HepG2 (cell line): ENCODE results near the gene ZXDC. TPM values are rescaled to one million over a fixed set of nuclear protein-coding genes. Genes with fewer than 3 reads are reported as not detected.

Source experiments
- ATAC-seq: fragments of 200-7000 bp; cut with Tn5 transposase; 3 replicates; pipeline ENCODE4 v1.9.1; 2020; ENCODE audit warnings: mild to moderate bottlenecking, moderate library complexity
- BruUV-seq: library from RNA; stranded (reverse); fragments of 400-500 nt; replicated peaks from 2 replicates; lab custom pipeline; 2021; lab: Mats Ljungman, UMichigan
- CTCF ChIA-PET: fragments of 300-600 bp; formaldehyde crosslinking; extraction: SDS; loops from one replicate; lab custom pipeline; 2021; ENCODE audit warnings: low total read pairs, inconsistent platforms, low intra/inter-chr PET ratio; lab: Yijun Ruan, JAX
- POLR2A ChIA-PET: fragments of 350-600 bp; sonication (Branson Sonifier 250); formaldehyde crosslinking; loops from one replicate; lab custom pipeline; 2020; ENCODE audit warnings: antibody characterized with exemption, inconsistent platforms; lab: Yijun Ruan, JAX
- DNase-seq: peaks from one replicate; pipeline ENCODE4 v3.0.0-alpha.2; 2015; ENCODE audit warnings: low spot score
- FAIRE-seq: peaks from 3 replicates; lab custom pipeline; 2011; peaks lifted over from hg19 to GRCh38; lab: Jason Lieb, UNC
- H2AFZ ChIP-seq: one replicate; pipeline ENCODE4 v1.6.1; 2011; ENCODE audit warnings: low read length, inconsistent platforms
- H3K27ac ChIP-seq: fragments of 300-600 bp; 3 replicates; pipeline ENCODE4 v1.8.0; 2011; ENCODE audit warnings: mixed run types, mild to moderate bottlenecking, mixed read lengths, low read length, inconsistent platforms; ENCODE audit not compliant: insufficient read depth; ENCODE audit errors: extremely low read length
- H3K27me3 ChIP-seq, 2 experiments: fragments of 200-600 bp in 1 of 2; 2 replicates in 1 of 2; 3 replicates in 1 of 2; pipeline versions ENCODE4 v1.6.0 to v1.8.0; 2011; ENCODE audit warnings: low read length in 2 of 2, mild to moderate bottlenecking in 2 of 2, moderate library complexity in 2 of 2, inconsistent platforms in 1 of 2; ENCODE audit not compliant: insufficient read depth in 2 of 2, control insufficient read depth in 1 of 2
- H3K36me3 ChIP-seq, 2 experiments: fragments of 200-600 bp in 1 of 2; replicated peaks in 1 of 2; 2 replicates in 1 of 2; 3 replicates in 1 of 2; pipeline versions ENCODE4 v1.5.1 to v1.8.0; 2011; ENCODE audit warnings: low read length in 2 of 2, inconsistent platforms in 1 of 2; ENCODE audit not compliant: insufficient read depth in 2 of 2, control insufficient read depth in 1 of 2
- H3K4me1 ChIP-seq: 2 replicates; pipeline ENCODE4 v1.5.1; 2012; ENCODE audit warnings: low read length, inconsistent platforms; ENCODE audit not compliant: insufficient read depth
- H3K4me2 ChIP-seq: 2 replicates; pipeline ENCODE4 v1.6.0; 2011; ENCODE audit warnings: low read depth, low read length, inconsistent platforms
- H3K4me3 ChIP-seq, 3 experiments: fragments of 200-600 bp in 1 of 3; sonication (generic), shearing (Covaris generic) in 1 of 3; replicated peaks in 1 of 3; 2 replicates each; pipeline ENCODE4 v1.5.1; 2011 to 2016; ENCODE audit warnings: low read length in 3 of 3, inconsistent platforms in 2 of 3, low read depth in 2 of 3, mild to moderate bottlenecking in 2 of 3, control low read depth in 1 of 3, mixed read lengths in 1 of 3; ENCODE audit not compliant: insufficient read depth in 1 of 3
- H3K79me2 ChIP-seq: one replicate; pipeline ENCODE4 v1.6.1; 2011; ENCODE audit warnings: low read length, inconsistent platforms; ENCODE audit not compliant: insufficient read depth
- H3K9ac ChIP-seq: 2 replicates; pipeline ENCODE4 v1.6.0; 2011; ENCODE audit warnings: mild to moderate bottlenecking, low read depth, low read length, inconsistent platforms; ENCODE audit not compliant: insufficient read depth
- H3K9me3 ChIP-seq: 2 replicates; pipeline ENCODE4 v1.5.1; 2012; ENCODE audit warnings: mild to moderate bottlenecking, low read length
- H4K20me1 ChIP-seq: 2 replicates; pipeline ENCODE4 v1.6.0; 2011; ENCODE audit warnings: inconsistent platforms, mild to moderate bottlenecking, low read length, moderate library complexity; ENCODE audit not compliant: insufficient read depth
- AFF4 ChIP-seq: sonication (generic); formaldehyde crosslinking; IDR thresholded peaks from 2 replicates; pipeline ENCODE4 v1.4.0; 2020; ENCODE audit warnings: missing genetic modification reagents
- FOXP4 ChIP-seq: sonication (generic); formaldehyde crosslinking; IDR thresholded peaks from 2 replicates; pipeline ENCODE4 v1.4.0; 2020; ENCODE audit warnings: missing genetic modification reagents
- JUNB ChIP-seq: sonication (generic); formaldehyde crosslinking; IDR thresholded peaks from 2 replicates; pipeline ENCODE4 v1.8.0; 2022; ENCODE audit warnings: missing genetic modification reagents, mild to moderate bottlenecking, borderline replicate concordance
- NR2C2 ChIP-seq: sonication (generic); formaldehyde crosslinking; IDR thresholded peaks from 2 replicates; pipeline ENCODE4 v1.4.0; 2020; ENCODE audit warnings: missing genetic modification reagents, mild to moderate bottlenecking, moderate library complexity, borderline replicate concordance
- STAT6 ChIP-seq: sonication (generic); formaldehyde crosslinking; IDR thresholded peaks from 2 replicates; pipeline ENCODE4 v1.4.0; 2020; ENCODE audit warnings: missing genetic modification reagents, mild to moderate bottlenecking, borderline replicate concordance
- ZBED4 ChIP-seq: sonication (generic); formaldehyde crosslinking; IDR thresholded peaks from 2 replicates; pipeline ENCODE4 v1.4.0; 2020; ENCODE audit warnings: missing genetic modification reagents, borderline replicate concordance
- ZNF709 ChIP-seq: sonication (generic); formaldehyde crosslinking; IDR thresholded peaks from 2 replicates; pipeline ENCODE4 v1.5.0; 2020; ENCODE audit warnings: mild to moderate bottlenecking, missing genetic modification reagents
- ZNF710 ChIP-seq: sonication (generic); formaldehyde crosslinking; IDR thresholded peaks from 2 replicates; pipeline ENCODE4 v1.5.0; 2020; ENCODE audit warnings: mild to moderate bottlenecking, missing genetic modification reagents, borderline replicate concordance
- WGBS: methylation state at CpG from one replicate; pipeline ENCODE4 v1.1.6; 2017; ENCODE audit warnings: low lambda C conversion rate; 5-methylcytosine and 5-hydroxymethylcytosine counted together
- in situ Hi-C: cut with HindIII; loops from 2 replicates; pipeline ENCODE4 v1.10.0; 2017; ENCODE audit warnings: low pct_unique_long_range_greater_than_20kb; ENCODE audit not compliant: extremely low pct_ligation_motif_present
- intact Hi-C: fragments of 100-400 bp; cut with micrococcal nuclease; formaldehyde crosslinking; loops from one replicate; pipeline ENCODE4 v1.10.0; 2022; ENCODE audit not compliant: unreplicated experiment
- polyA plus RNA-seq, 8 experiments: library from polyadenylated mRNA; depleted of rRNA in 3 of 8; stranded (reverse) in 7 of 8; unstranded in 1 of 8; fragments of >200 nt; fragmentation: Illumina TruSeq in 4 of 8; extraction: Trizol in 4 of 8; gene quantifications; 2 replicates each; pipeline versions ENCODE4 v1.2.1 to v1.2.3, GENCODE V29; 2011 to 2016; ENCODE audit warnings: low read depth in 4 of 8, missing spikeins in 1 of 8, mixed read lengths in 1 of 8; ENCODE audit not compliant: insufficient read depth in 1 of 8
- total RNA-seq, 5 experiments: library from RNA; depleted of rRNA; stranded (reverse); fragments of >200 nt; fragmentation: Illumina TruSeq; extraction: Trizol; gene quantifications; 2 replicates each; pipeline ENCODE4 v1.2.3, GENCODE V29; 2016; ENCODE audit warnings: low read depth in 1 of 5

The ZXDC gene
- total and polyA plus RNA-seq, 2 of the 13 experiments (the other 11 are each of a cell fraction or from before 2014, with no cell fraction given): 17.6 to 21.2 TPM

GRCh38 chr3:126452213-126452612 lies 23.5 kb downstream of the ZXDC start:
- 0 out of 2 replicates have a peak, but pooled peaks cover 3% of the 10 kb centered on the region for H4K20me1 ChIP-seq
- H3K27ac ChIP-seq: no peak overlapping the region
- no peak overlapping the region for H3K9ac ChIP-seq
- peaks cover 29 to 84% of the 10 kb centered on the region in 2 experiments; a peak in 4 of 5 replicates for H3K36me3 ChIP-seq
- no peaks in the 10 kb centered on the region for H3K27me3 ChIP-seq
- peaks cover 8% of the 10 kb centered on the region for H3K79me2 ChIP-seq
- DNase-seq (no peak), FAIRE-seq (no peak), ATAC-seq (no peak)
- in situ Hi-C loops: no loop called here
- BruUV-seq: TSS peak; percentile 5
- H3K4me3 ChIP-seq: no peak overlapping the region
- POLR2A ChIA-PET: no interaction called here
- intact Hi-C loops: no loop called here
- CTCF ChIA-PET: no interaction called here
- H3K4me1 ChIP-seq: no peaks in the 10 kb centered on the region
- no peak overlapping the region for H2AFZ ChIP-seq
- no peak overlapping the region for H3K4me2 ChIP-seq
- H3K9me3 ChIP-seq: no peaks in the 10 kb centered on the region
- 93% methylated on average over 9 of the region's 9 CpGs for WGBS
- TF ChIP-seq ZNF709 (CRISPR knock-in tag): no peak
- no peak for TF ChIP-seq FOXP4 (CRISPR knock-in tag)
- TF ChIP-seq ZNF710 (CRISPR knock-in tag): no peak
- TF ChIP-seq AFF4 (CRISPR knock-in tag): no peak
- TF ChIP-seq ZBED4 (CRISPR knock-in tag): no peak
- no peak for TF ChIP-seq STAT6 (CRISPR knock-in tag)
- no peak for TF ChIP-seq NR2C2 (CRISPR knock-in tag)
- no peak for TF ChIP-seq JUNB
